GM10248 (cell line): ENCODE data around the gene SETDB1.

Experiments
- CTCF ChIA-PET: fragments of 300-600 bp; sonication (Branson Sonifier 250); formaldehyde crosslinking; extraction: SDS; loops from one replicate; lab custom pipeline; 2021; ENCODE audit warnings: antibody characterized with exemption; lab: Yijun Ruan, JAX
- POLR2A ChIA-PET: fragments of 350-650 bp; sonication (Branson Sonifier 250); formaldehyde crosslinking; extraction: SDS; loops from one replicate; lab custom pipeline; 2020; ENCODE audit warnings: antibody characterized with exemption; lab: Yijun Ruan, JAX
- DNase-seq: peaks from one replicate; pipeline ENCODE4 v3.0.0; 2012; ENCODE audit errors: extremely low spot score
- TF ChIP-seq, protein P1 (sequence below): IDR thresholded peaks from 2 replicates; pipeline ENCODE4 v1.5.1; 2012; ENCODE audit warnings: mild to moderate bottlenecking, low read depth; ENCODE audit errors: extremely low read depth, missing control alignments, control extremely low read depth

Gene SETDB1

DNA sequence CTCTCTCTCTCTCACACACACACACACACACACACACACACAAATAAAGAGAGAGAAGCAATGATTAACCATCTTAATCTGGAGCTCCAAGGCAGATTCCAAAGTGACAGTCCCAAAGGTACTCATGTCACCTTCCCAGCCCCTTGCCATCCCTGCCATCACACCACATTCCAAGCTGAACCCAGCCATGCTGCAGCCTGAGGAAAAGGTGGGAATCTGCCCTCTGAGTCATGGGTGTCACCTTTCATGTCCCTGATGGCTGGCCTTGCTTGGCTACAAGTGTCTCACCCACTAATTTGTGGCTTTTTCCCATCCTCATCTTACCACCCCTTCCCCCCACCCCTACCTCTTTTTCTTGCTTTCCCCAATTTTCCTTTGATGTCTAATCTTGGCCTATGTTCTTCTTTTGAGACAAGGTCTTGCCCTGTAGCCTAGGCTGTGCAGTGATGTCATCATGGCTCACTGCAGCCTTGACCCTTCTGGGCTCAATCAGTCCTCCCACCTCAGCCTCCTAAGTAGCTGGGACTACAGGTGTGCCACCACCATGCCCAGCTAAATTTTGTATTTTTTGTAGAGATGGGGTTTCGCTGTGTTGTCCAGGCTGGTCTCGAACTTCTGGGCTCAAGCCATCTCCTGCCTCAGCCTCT, 59.1 kb downstream of the SETDB1 start:
- TF ChIP-seq, protein P1, sequence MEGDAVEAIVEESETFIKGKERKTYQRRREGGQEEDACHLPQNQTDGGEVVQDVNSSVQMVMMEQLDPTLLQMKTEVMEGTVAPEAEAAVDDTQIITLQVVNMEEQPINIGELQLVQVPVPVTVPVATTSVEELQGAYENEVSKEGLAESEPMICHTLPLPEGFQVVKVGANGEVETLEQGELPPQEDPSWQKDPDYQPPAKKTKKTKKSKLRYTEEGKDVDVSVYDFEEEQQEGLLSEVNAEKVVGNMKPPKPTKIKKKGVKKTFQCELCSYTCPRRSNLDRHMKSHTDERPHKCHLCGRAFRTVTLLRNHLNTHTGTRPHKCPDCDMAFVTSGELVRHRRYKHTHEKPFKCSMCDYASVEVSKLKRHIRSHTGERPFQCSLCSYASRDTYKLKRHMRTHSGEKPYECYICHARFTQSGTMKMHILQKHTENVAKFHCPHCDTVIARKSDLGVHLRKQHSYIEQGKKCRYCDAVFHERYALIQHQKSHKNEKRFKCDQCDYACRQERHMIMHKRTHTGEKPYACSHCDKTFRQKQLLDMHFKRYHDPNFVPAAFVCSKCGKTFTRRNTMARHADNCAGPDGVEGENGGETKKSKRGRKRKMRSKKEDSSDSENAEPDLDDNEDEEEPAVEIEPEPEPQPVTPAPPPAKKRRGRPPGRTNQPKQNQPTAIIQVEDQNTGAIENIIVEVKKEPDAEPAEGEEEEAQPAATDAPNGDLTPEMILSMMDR = no peak
- POLR2A ChIA-PET = no interaction called here
- no peak for DNase-seq
- CTCF ChIA-PET = interaction anchor here (0.9 to 10.9 kb wide), 5 partner anchors 9 to 72 kb away, joined by 3 to 158 read pairs (median 5); no protein-coding TSS in a partner anchor

DNA sequence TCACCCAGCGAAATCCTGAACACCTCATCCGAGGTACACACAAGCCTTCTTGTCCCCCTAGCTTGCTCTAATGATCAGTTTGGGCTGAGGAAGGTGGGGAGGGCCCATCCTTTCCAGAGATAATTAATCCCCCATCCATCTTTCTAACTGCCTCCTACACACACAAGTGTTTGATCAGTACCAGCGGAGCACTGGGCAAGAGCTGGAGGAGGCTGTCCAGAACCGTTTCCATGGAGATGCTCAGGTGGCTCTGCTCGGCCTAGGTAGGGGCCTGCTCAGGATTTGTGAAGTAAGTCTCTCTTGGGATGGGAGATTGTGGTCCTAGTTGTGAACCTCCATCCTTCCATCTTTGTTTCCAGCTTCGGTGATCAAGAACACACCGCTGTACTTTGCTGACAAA, 61.8 kb downstream of the SETDB1 start:
- TF ChIP-seq, protein P1 = no peak
- DNase-seq = no peak
- ChIA-PET POLR2A (no interaction called here), CTCF (interaction anchor here (1.7 to 10.9 kb wide), 2 partner anchors 10 kb away, joined by 9 to 158 read pairs; no protein-coding TSS in a partner anchor)

DNA sequence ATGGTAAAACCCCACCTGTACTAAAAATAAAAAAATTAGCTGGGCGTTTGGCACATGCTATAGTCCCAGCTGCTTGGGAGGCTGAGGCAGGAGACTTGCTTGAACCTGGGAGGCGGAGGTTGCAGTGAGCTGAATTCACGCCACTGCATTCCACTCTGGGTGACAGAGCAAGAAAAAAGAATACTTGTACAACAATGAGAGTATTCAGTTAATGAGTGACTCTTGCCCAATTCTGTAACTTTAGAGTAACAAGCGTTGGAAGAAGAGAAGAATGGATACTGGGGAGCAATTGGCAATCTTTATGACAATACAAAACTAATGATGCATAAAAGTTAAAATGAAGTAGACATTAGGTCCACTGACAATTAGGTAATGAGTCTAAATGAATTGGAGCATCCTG, 66.5 kb downstream of the SETDB1 start:
- TF ChIP-seq, protein P1 = no peak
- POLR2A ChIA-PET = interaction anchor here (0.6 kb wide), 1 partner anchor 432 kb away, joined by 4 read pairs; no protein-coding TSS in a partner anchor
- CTCF ChIA-PET = no interaction called here
- DNase-seq = no peak

DNA sequence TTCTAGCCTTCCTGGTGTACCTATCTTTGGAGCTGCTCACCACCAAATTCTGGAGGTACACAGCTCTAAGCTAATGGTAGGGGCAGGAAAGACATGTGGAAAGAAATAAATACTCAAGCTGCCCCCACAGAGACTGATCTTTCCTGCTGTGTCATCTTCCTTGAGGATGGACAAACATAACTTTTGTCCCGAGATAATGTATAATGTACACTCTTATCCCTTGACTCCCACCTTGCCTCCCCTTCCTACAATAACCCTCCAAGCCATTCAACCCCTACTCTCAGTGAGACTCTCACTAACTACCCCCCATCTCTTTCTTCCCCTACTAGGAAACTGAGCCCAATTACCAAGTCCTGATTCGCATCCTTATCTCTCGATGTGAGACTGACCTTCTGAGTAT, 68.1 kb downstream of the SETDB1 start:
- no peak for DNase-seq
- ChIA-PET POLR2A (no interaction called here), CTCF (interaction anchor here (1.0 to 9.7 kb wide), 17 partner anchors 8 to 738 kb away, joined by 3 to 158 read pairs (median 6); partner anchors contain the start of genes ANXA9, CA14, CERS2 and GOLPH3L)
- TF ChIP-seq, protein P1 = no peak

DNA sequence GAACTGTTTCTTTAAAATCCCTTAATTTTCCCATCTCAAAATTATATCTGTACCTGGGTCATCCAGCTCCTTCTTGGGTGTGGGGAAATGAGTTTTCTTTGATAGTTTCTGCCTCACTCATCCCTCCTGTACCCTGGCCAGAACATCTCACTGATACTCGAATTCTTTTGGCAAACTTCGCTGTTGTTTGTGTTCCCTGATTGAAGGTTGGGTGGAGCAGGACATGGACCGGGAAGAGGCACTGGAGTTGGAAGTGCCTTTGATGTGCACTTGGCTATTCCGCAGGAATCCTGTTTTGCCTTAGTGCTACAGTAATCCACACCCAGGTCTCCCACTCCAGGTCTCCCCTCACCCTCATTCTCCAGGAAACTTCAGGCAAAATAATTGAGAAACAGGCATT, 69.3 kb downstream of the SETDB1 start:
- TF ChIP-seq, protein P1 = no peak
- CTCF ChIA-PET = interaction anchor here (0.7 to 9.7 kb wide), 32 partner anchors 10 to 739 kb away, joined by 3 to 158 read pairs (median 4); partner anchors contain the start of genes ANXA9, BNIPL, CA14 and CERS2
- DNase-seq = no peak
- POLR2A ChIA-PET = interaction anchor here (0.9 kb wide), 1 partner anchor 30 kb away, joined by 3 read pairs; no protein-coding TSS in a partner anchor

DNA sequence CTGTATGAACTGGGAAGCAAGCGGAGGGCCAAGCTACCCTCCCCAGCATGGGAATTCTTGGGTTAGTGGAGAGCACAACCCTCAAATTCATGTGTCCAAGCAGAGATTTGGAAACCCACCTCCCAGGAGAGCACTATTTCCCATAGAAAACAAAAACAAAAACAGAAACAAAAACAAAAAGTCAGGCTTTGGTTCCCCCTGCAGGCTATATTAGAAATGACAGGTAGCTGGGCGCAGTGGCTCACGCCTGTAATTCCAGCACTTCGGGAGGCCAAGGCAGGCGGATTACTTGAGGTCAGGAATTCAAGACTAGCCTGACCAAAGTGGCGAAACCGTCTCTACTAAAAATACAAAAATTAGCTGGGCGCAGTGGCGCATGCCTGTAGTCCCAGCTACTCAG, 69.7 kb downstream of the SETDB1 start:
- TF ChIP-seq, protein P1 = peak; percentile 73
- CTCF ChIA-PET = interaction anchor here (0.6 to 9.7 kb wide), 33 partner anchors 10 to 739 kb away, joined by 3 to 158 read pairs (median 4); partner anchors contain the start of genes ANXA9, BNIPL, C1orf56 and CA14
- DNase-seq = no peak
- POLR2A ChIA-PET = interaction anchor here (0.7 to 0.9 kb wide), 2 partner anchors 31 to 489 kb away, joined by 3 read pairs; no protein-coding TSS in a partner anchor
